Measurements from ENCODE around the gene UGT1A6.
"Not testable (repeated sequence)": the region's sequence is repeated elsewhere in the genome, so short reads cannot be mapped to it uniquely, and the experiment has no call there.

Gene UGT1A6

GRCh38 chr2:233740870-233741269 is 48.2 kb downstream of the UGT1A6 start:
- H2BK120ac ChIP-seq (ENCODE audit: low read depth, low read length) = no peak overlapping the region
- H3K79me1 ChIP-seq (ENCODE audit: low read length) = no peaks in the 10 kb centered on the region
- no peak for DNase-seq
- no CpG with 5 or more reads among the region's 2 CpGs for WGBS (ENCODE audit: extremely low coverage, insufficient coverage, low lambda C conversion rate)
- H3K4me2 ChIP-seq (ENCODE audit: low read length) = no peak overlapping the region
- no peaks in the 10 kb centered on the region for H3K79me2 ChIP-seq (ENCODE audit: control insufficient read depth, insufficient read depth, low read length)
- H4K8ac ChIP-seq (ENCODE audit: low read depth, low read length) = no peak overlapping the region
- no peak overlapping the region for H3K23ac ChIP-seq (ENCODE audit: low read length)
- no peaks in the 10 kb centered on the region for H3K4me1 ChIP-seq (ENCODE audit: control insufficient read depth, low read depth, low read length)
- no peak overlapping the region for H3K4me3 ChIP-seq (ENCODE audit: low read length)
- no peaks in the 10 kb centered on the region for H3K36me3 ChIP-seq (ENCODE audit: control insufficient read depth, insufficient read depth, low read length)
- H2BK5ac ChIP-seq (ENCODE audit: low read length) = no peak overlapping the region
- no peak overlapping the region for H3K56ac ChIP-seq (ENCODE audit: low read length)
- no peaks in the 10 kb centered on the region for H3K27me3 ChIP-seq (ENCODE audit: insufficient read depth, low read length, poor library complexity)
- no peak overlapping the region for H3K4ac ChIP-seq (ENCODE audit: low read depth, low read length)
- H3K27ac ChIP-seq (ENCODE audit: low read depth, low read length) = no peak overlapping the region
- no peak overlapping the region for H3K18ac ChIP-seq (ENCODE audit: low read length)
- H3K9ac ChIP-seq (ENCODE audit: low read length) = no peak overlapping the region
- no peak overlapping the region for H2BK15ac ChIP-seq (replicated peaks; ENCODE audit: low read depth)
- no peak overlapping the region for H2AK5ac ChIP-seq (ENCODE audit: low read length)
- H4K5ac ChIP-seq (ENCODE audit: low read length) = no peak overlapping the region

- no CpG with 5 or more reads among the region's 46 CpGs for WGBS (ENCODE audit: extremely low coverage, insufficient coverage, low lambda C conversion rate)
- no peak overlapping the region for H3K4me2 ChIP-seq (ENCODE audit: low read length)
Measured at GRCh38 chr2:233743464-233744259, 51.0 kb downstream of the UGT1A6 start.

GRCh38 chr2:233745073-233745755 is 52.5 kb downstream of the UGT1A6 start:
- Histone ChIP-seq H3K9ac (ENCODE audit: low read length) (no peak overlapping the region), H3K79me1 (ENCODE audit: low read length) (no peaks in the 10 kb centered on the region), H4K5ac (ENCODE audit: low read length) (no peak overlapping the region), H3K27ac (ENCODE audit: low read depth, low read length) (no peak overlapping the region), H3K36me3 (ENCODE audit: control insufficient read depth, insufficient read depth, low read length) (no peaks in the 10 kb centered on the region), H3K23ac (ENCODE audit: low read length) (no peak overlapping the region), H2BK5ac (ENCODE audit: low read length) (no peak overlapping the region), H4K8ac (ENCODE audit: low read depth, low read length) (no peak overlapping the region), H3K18ac (ENCODE audit: low read length) (no peak overlapping the region), H3K4ac (ENCODE audit: low read depth, low read length) (no peak overlapping the region), H3K4me2 (ENCODE audit: low read length) (no peak overlapping the region), H3K79me2 (ENCODE audit: control insufficient read depth, insufficient read depth, low read length) (no peaks in the 10 kb centered on the region), H2BK120ac (ENCODE audit: low read depth, low read length) (no peak overlapping the region), H2AK5ac (ENCODE audit: low read length) (no peak overlapping the region), H2BK15ac (replicated peaks; ENCODE audit: low read depth) (no peak overlapping the region), H3K27me3 (ENCODE audit: insufficient read depth, low read length, poor library complexity) (no peaks in the 10 kb centered on the region), H3K56ac (ENCODE audit: low read length) (no peak overlapping the region), H3K4me1 (ENCODE audit: control insufficient read depth, low read depth, low read length) (no peaks in the 10 kb centered on the region), H3K4me3 (ENCODE audit: low read length) (no peak overlapping the region)
- no CpG with 5 or more reads among the region's 5 CpGs for WGBS (ENCODE audit: extremely low coverage, insufficient coverage, low lambda C conversion rate)
- DNase-seq = no peak

More at GRCh38 chr2:233743464-233744259, 51.0 kb downstream of the UGT1A6 start:
- Histone ChIP-seq H3K4me1 (ENCODE audit: control insufficient read depth, low read depth, low read length) (no peaks in the 10 kb centered on the region), H3K27ac (ENCODE audit: low read depth, low read length) (no peak overlapping the region), H3K56ac (ENCODE audit: low read length) (no peak overlapping the region), H2BK120ac (ENCODE audit: low read depth, low read length) (no peak overlapping the region), H2BK5ac (ENCODE audit: low read length) (no peak overlapping the region), H2BK15ac (replicated peaks; ENCODE audit: low read depth) (no peak overlapping the region), H3K18ac (ENCODE audit: low read length) (no peak overlapping the region), H3K79me1 (ENCODE audit: low read length) (no peaks in the 10 kb centered on the region), H3K9ac (ENCODE audit: low read length) (no peak overlapping the region), H3K23ac (ENCODE audit: low read length) (no peak overlapping the region), H4K5ac (ENCODE audit: low read length) (no peak overlapping the region), H4K8ac (ENCODE audit: low read depth, low read length) (no peak overlapping the region), H2AK5ac (ENCODE audit: low read length) (no peak overlapping the region), H3K36me3 (ENCODE audit: control insufficient read depth, insufficient read depth, low read length) (no peaks in the 10 kb centered on the region), H3K79me2 (ENCODE audit: control insufficient read depth, insufficient read depth, low read length) (no peaks in the 10 kb centered on the region), H3K27me3 (ENCODE audit: insufficient read depth, low read length, poor library complexity) (no peaks in the 10 kb centered on the region), H3K4ac (ENCODE audit: low read depth, low read length) (no peak overlapping the region), H3K4me3 (ENCODE audit: low read length) (no peak overlapping the region)
- DNase-seq = no peak

- H3K36me3 ChIP-seq (ENCODE audit: control insufficient read depth, insufficient read depth, low read length); H3K79me2 ChIP-seq (ENCODE audit: control insufficient read depth, insufficient read depth, low read length); H2BK5ac ChIP-seq (ENCODE audit: low read length); H3K4ac ChIP-seq (ENCODE audit: low read depth, low read length); H3K9ac ChIP-seq (ENCODE audit: low read length); H3K4me3 ChIP-seq (ENCODE audit: low read length); H3K27ac ChIP-seq (ENCODE audit: low read depth, low read length); H3K56ac ChIP-seq (ENCODE audit: low read length); H3K79me1 ChIP-seq (ENCODE audit: low read length); H4K5ac ChIP-seq (ENCODE audit: low read length); H2AK5ac ChIP-seq (ENCODE audit: low read length); H3K4me2 ChIP-seq (ENCODE audit: low read length); H4K8ac ChIP-seq (ENCODE audit: low read depth, low read length); H2BK120ac ChIP-seq (ENCODE audit: low read depth, low read length); H3K18ac ChIP-seq (ENCODE audit: low read length); DNase-seq; H3K4me1 ChIP-seq (ENCODE audit: control insufficient read depth, low read depth, low read length); H2BK15ac ChIP-seq (replicated peaks; ENCODE audit: low read depth); H3K23ac ChIP-seq (ENCODE audit: low read length); H3K27me3 ChIP-seq (ENCODE audit: insufficient read depth, low read length, poor library complexity): not testable (repeated sequence)
- no CpG with 5 or more reads among the region's 2 CpGs for WGBS (ENCODE audit: extremely low coverage, insufficient coverage, low lambda C conversion rate)
Measured at GRCh38 chr2:233745838-233746237, 53.1 kb downstream of the UGT1A6 start.

GRCh38 chr2:233746475-233747282 is 54.0 kb downstream of the UGT1A6 start:
- Histone ChIP-seq H3K9ac (ENCODE audit: low read length) (no peak overlapping the region), H3K18ac (ENCODE audit: low read length) (no peak overlapping the region), H3K4ac (ENCODE audit: low read depth, low read length) (no peak overlapping the region), H3K56ac (ENCODE audit: low read length) (no peak overlapping the region), H3K79me2 (ENCODE audit: control insufficient read depth, insufficient read depth, low read length) (no peaks in the 10 kb centered on the region), H2BK5ac (ENCODE audit: low read length) (no peak overlapping the region), H2BK15ac (replicated peaks; ENCODE audit: low read depth) (no peak overlapping the region), H3K79me1 (ENCODE audit: low read length) (no peaks in the 10 kb centered on the region), H3K23ac (ENCODE audit: low read length) (no peak overlapping the region), H3K4me1 (ENCODE audit: control insufficient read depth, low read depth, low read length) (no peaks in the 10 kb centered on the region), H4K5ac (ENCODE audit: low read length) (no peak overlapping the region), H2BK120ac (ENCODE audit: low read depth, low read length) (no peak overlapping the region), H3K27me3 (ENCODE audit: insufficient read depth, low read length, poor library complexity) (no peaks in the 10 kb centered on the region), H2AK5ac (ENCODE audit: low read length) (no peak overlapping the region), H3K4me2 (ENCODE audit: low read length) (no peak overlapping the region), H4K8ac (ENCODE audit: low read depth, low read length) (no peak overlapping the region), H3K4me3 (ENCODE audit: low read length) (no peak overlapping the region), H3K36me3 (ENCODE audit: control insufficient read depth, insufficient read depth, low read length) (no peaks in the 10 kb centered on the region), H3K27ac (ENCODE audit: low read depth, low read length) (no peak overlapping the region)
- DNase-seq = peak; percentile 11
- no CpG with 5 or more reads among the region's 10 CpGs for WGBS (ENCODE audit: extremely low coverage, insufficient coverage, low lambda C conversion rate)

All from mesendoderm (in vitro differentiated cells).